HepG2 (cell line): ENCODE results near the gene TNN. TPM values are rescaled to one million over a fixed set of nuclear protein-coding genes. Genes with fewer than 3 reads are reported as not detected.

ENCODE experiments used
- ATAC-seq: fragments of 200-7000 bp; cut with Tn5 transposase; 3 replicates; pipeline ENCODE4 v1.9.1; 2020; ENCODE audit warnings: mild to moderate bottlenecking, moderate library complexity
- BruUV-seq: library from RNA; stranded (reverse); fragments of 400-500 nt; replicated peaks from 2 replicates; lab custom pipeline; 2021; lab: Mats Ljungman, UMichigan
- CTCF ChIA-PET: fragments of 300-600 bp; formaldehyde crosslinking; extraction: SDS; loops from one replicate; lab custom pipeline; 2021; ENCODE audit warnings: low total read pairs, inconsistent platforms, low intra/inter-chr PET ratio; lab: Yijun Ruan, JAX
- POLR2A ChIA-PET: fragments of 350-600 bp; sonication (Branson Sonifier 250); formaldehyde crosslinking; loops from one replicate; lab custom pipeline; 2020; ENCODE audit warnings: antibody characterized with exemption, inconsistent platforms; lab: Yijun Ruan, JAX
- DNase-seq: peaks from one replicate; pipeline ENCODE4 v3.0.0-alpha.2; 2015; ENCODE audit warnings: low spot score
- FAIRE-seq: peaks from 3 replicates; lab custom pipeline; 2011; peaks lifted over from hg19 to GRCh38; lab: Jason Lieb, UNC
- H2AFZ ChIP-seq: one replicate; pipeline ENCODE4 v1.6.1; 2011; ENCODE audit warnings: low read length, inconsistent platforms
- H3K27ac ChIP-seq: fragments of 300-600 bp; 3 replicates; pipeline ENCODE4 v1.8.0; 2011; ENCODE audit warnings: mixed run types, mild to moderate bottlenecking, mixed read lengths, low read length, inconsistent platforms; ENCODE audit not compliant: insufficient read depth; ENCODE audit errors: extremely low read length
- H3K27me3 ChIP-seq, 2 experiments: fragments of 200-600 bp in 1 of 2; 2 replicates in 1 of 2; 3 replicates in 1 of 2; pipeline versions ENCODE4 v1.6.0 to v1.8.0; 2011; ENCODE audit warnings: low read length in 2 of 2, mild to moderate bottlenecking in 2 of 2, moderate library complexity in 2 of 2, inconsistent platforms in 1 of 2; ENCODE audit not compliant: insufficient read depth in 2 of 2, control insufficient read depth in 1 of 2
- H3K36me3 ChIP-seq, 2 experiments: fragments of 200-600 bp in 1 of 2; replicated peaks in 1 of 2; 2 replicates in 1 of 2; 3 replicates in 1 of 2; pipeline versions ENCODE4 v1.5.1 to v1.8.0; 2011; ENCODE audit warnings: low read length in 2 of 2, inconsistent platforms in 1 of 2; ENCODE audit not compliant: insufficient read depth in 2 of 2, control insufficient read depth in 1 of 2
- H3K4me1 ChIP-seq: 2 replicates; pipeline ENCODE4 v1.5.1; 2012; ENCODE audit warnings: low read length, inconsistent platforms; ENCODE audit not compliant: insufficient read depth
- H3K4me2 ChIP-seq: 2 replicates; pipeline ENCODE4 v1.6.0; 2011; ENCODE audit warnings: low read depth, low read length, inconsistent platforms
- H3K4me3 ChIP-seq, 3 experiments: fragments of 200-600 bp in 1 of 3; sonication (generic), shearing (Covaris generic) in 1 of 3; replicated peaks in 1 of 3; 2 replicates each; pipeline ENCODE4 v1.5.1; 2011 to 2016; ENCODE audit warnings: low read length in 3 of 3, inconsistent platforms in 2 of 3, low read depth in 2 of 3, mild to moderate bottlenecking in 2 of 3, control low read depth in 1 of 3, mixed read lengths in 1 of 3; ENCODE audit not compliant: insufficient read depth in 1 of 3
- H3K79me2 ChIP-seq: one replicate; pipeline ENCODE4 v1.6.1; 2011; ENCODE audit warnings: low read length, inconsistent platforms; ENCODE audit not compliant: insufficient read depth
- H3K9ac ChIP-seq: 2 replicates; pipeline ENCODE4 v1.6.0; 2011; ENCODE audit warnings: mild to moderate bottlenecking, low read depth, low read length, inconsistent platforms; ENCODE audit not compliant: insufficient read depth
- H3K9me3 ChIP-seq: 2 replicates; pipeline ENCODE4 v1.5.1; 2012; ENCODE audit warnings: mild to moderate bottlenecking, low read length
- H4K20me1 ChIP-seq: 2 replicates; pipeline ENCODE4 v1.6.0; 2011; ENCODE audit warnings: inconsistent platforms, mild to moderate bottlenecking, low read length, moderate library complexity; ENCODE audit not compliant: insufficient read depth
- NCOA2 ChIP-seq: sonication (generic); formaldehyde crosslinking; IDR thresholded peaks from 2 replicates; pipeline ENCODE4 v1.8.0; 2022; ENCODE audit warnings: inconsistent platforms
- SUZ12 ChIP-seq: fragments of 150-350 bp; IDR thresholded peaks from 2 replicates; pipeline ENCODE4 v1.6.1; 2014; ENCODE audit warnings: low read depth, low read length
- ZNF646 ChIP-seq: sonication (generic); formaldehyde crosslinking; IDR thresholded peaks from 2 replicates; pipeline ENCODE4 v1.9.0; 2021; ENCODE audit warnings: mild to moderate bottlenecking, missing genetic modification reagents
- WGBS: methylation state at CpG from one replicate; pipeline ENCODE4 v1.1.6; 2017; ENCODE audit warnings: low lambda C conversion rate; 5-methylcytosine and 5-hydroxymethylcytosine counted together
- in situ Hi-C: cut with HindIII; loops from 2 replicates; pipeline ENCODE4 v1.10.0; 2017; ENCODE audit warnings: low pct_unique_long_range_greater_than_20kb; ENCODE audit not compliant: extremely low pct_ligation_motif_present
- intact Hi-C: fragments of 100-400 bp; cut with micrococcal nuclease; formaldehyde crosslinking; loops from one replicate; pipeline ENCODE4 v1.10.0; 2022; ENCODE audit not compliant: unreplicated experiment
- polyA plus RNA-seq, 8 experiments: library from polyadenylated mRNA; depleted of rRNA in 3 of 8; stranded (reverse) in 7 of 8; unstranded in 1 of 8; fragments of >200 nt; fragmentation: Illumina TruSeq in 4 of 8; extraction: Trizol in 4 of 8; gene quantifications; 2 replicates each; pipeline versions ENCODE4 v1.2.1 to v1.2.3, GENCODE V29; 2011 to 2016; ENCODE audit warnings: low read depth in 4 of 8, missing spikeins in 1 of 8, mixed read lengths in 1 of 8; ENCODE audit not compliant: insufficient read depth in 1 of 8
- total RNA-seq, 5 experiments: library from RNA; depleted of rRNA; stranded (reverse); fragments of >200 nt; fragmentation: Illumina TruSeq; extraction: Trizol; gene quantifications; 2 replicates each; pipeline ENCODE4 v1.2.3, GENCODE V29; 2016; ENCODE audit warnings: low read depth in 1 of 5

TNN gene
- total and polyA plus RNA-seq, 2 of the 13 experiments (the other 11 are each of a cell fraction or from before 2014, with no cell fraction given): not detected

- Histone ChIP-seq H3K36me3 (no peaks in the 10 kb centered on the region), H4K20me1 (no peaks in the 10 kb centered on the region), H2AFZ (no peak overlapping the region), H3K27ac (no peak overlapping the region), H3K9me3 (no peaks in the 10 kb centered on the region), H3K27me3 (no peaks in the 10 kb centered on the region; a peak in 1 of 5 replicates), H3K79me2 (no peaks in the 10 kb centered on the region), H3K4me2 (no peak overlapping the region), H3K4me1 (no peaks in the 10 kb centered on the region), H3K4me3 (no peak overlapping the region)
- BruUV-seq: no TSS peak
- ChIA-PET CTCF (no interaction called here), POLR2A (no interaction called here)
- in situ Hi-C loops (no loop called here), intact Hi-C loops (no loop called here)
- no peak for ATAC-seq
- WGBS: 30% methylated on average over 1 of the region's 1 CpG
- TF ChIP-seq ZNF646 (no peak), NCOA2 (CRISPR knock-in tag) (no peak), SUZ12 (no peak)
- TF ChIP-seq, all 625 proteins: peak for 0
- FAIRE-seq (no peak), DNase-seq (no peak)
- no peak overlapping the region for H3K9ac ChIP-seq
Measured at GRCh38 chr1:175131095-175131494, 63.5 kb downstream of the TNN start.
